ENCODE data around the gene ART4. TPM values are rescaled to one million over a fixed set of nuclear protein-coding genes. Genes with fewer than 3 reads are reported as not detected.

Gene ART4
- total RNA-seq, 2 experiments from 2014 or later, result not detected

GRCh38 chr12:14879222-14879933 lies 36.1 kb upstream of the ART4 start:
- ChIA-PET POLR2A (no interaction called here), CTCF (no interaction called here)
- Histone ChIP-seq H3K9me3 (ENCODE audit: control insufficient read depth in 1 of 2, insufficient read depth in 1 of 2, low read length in 2 of 2) (no peaks in the 10 kb centered on the region), H3K4me3 (ENCODE audit: low read length) (no peak overlapping the region), H3K4me1 (ENCODE audit: insufficient read depth, low read length) (peaks cover 1% of the 10 kb centered on the region), H3K27ac (ENCODE audit: low read depth in 1 of 2, low read length in 2 of 2) (no peak overlapping the region), H3K36me3 (ENCODE audit: insufficient read depth, low read length) (no peaks in the 10 kb centered on the region), H3K27me3 (ENCODE audit: control insufficient read depth in 1 of 2, insufficient read depth in 2 of 2, low read length in 2 of 2) (no peaks in the 10 kb centered on the region)
- Mint-ChIP-seq H3K4me1 (ENCODE audit: low read depth) (peaks cover 26% of the 10 kb centered on the region), H3K27me3 (no peaks in the 10 kb centered on the region), H3K27ac (no peak overlapping the region), H3K36me3 (ENCODE audit: low read depth) (no peaks in the 10 kb centered on the region), H3K9me3 (no peaks in the 10 kb centered on the region), H3K4me3 (no peak overlapping the region)
- no peak for ATAC-seq (ENCODE audit: poor library complexity)
- no peak for DNase-seq
- TF ChIP-seq, protein P1, sequence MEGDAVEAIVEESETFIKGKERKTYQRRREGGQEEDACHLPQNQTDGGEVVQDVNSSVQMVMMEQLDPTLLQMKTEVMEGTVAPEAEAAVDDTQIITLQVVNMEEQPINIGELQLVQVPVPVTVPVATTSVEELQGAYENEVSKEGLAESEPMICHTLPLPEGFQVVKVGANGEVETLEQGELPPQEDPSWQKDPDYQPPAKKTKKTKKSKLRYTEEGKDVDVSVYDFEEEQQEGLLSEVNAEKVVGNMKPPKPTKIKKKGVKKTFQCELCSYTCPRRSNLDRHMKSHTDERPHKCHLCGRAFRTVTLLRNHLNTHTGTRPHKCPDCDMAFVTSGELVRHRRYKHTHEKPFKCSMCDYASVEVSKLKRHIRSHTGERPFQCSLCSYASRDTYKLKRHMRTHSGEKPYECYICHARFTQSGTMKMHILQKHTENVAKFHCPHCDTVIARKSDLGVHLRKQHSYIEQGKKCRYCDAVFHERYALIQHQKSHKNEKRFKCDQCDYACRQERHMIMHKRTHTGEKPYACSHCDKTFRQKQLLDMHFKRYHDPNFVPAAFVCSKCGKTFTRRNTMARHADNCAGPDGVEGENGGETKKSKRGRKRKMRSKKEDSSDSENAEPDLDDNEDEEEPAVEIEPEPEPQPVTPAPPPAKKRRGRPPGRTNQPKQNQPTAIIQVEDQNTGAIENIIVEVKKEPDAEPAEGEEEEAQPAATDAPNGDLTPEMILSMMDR (IDR thresholded peaks at IDR 0.05), result no peak
- intact Hi-C loops (cut with DNase I, micrococcal nuclease), result no loop called here

DNA sequence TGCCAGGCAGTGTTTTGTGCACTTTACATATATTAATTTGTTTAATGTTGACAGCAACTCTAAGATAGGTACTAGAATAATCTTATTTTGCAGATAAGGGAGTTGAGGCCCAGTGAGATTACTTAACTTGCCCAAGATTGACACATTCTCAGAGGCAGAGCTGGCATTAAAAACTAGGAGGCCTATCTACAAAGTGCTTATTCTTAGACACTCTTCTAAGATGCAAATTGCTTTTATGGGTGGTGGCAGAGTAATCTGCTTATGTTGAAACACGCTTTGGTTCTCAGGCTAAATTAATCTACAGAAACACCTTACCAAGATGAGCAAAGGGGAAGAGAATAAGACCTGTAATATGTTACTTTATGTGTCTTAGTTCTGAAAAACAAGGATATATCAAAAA lies 35.2 kb upstream of the ART4 start:
- intact Hi-C loops (cut with DNase I, micrococcal nuclease), result no loop called here
- Mint-ChIP-seq H3K36me3 (ENCODE audit: low read depth) (no peaks in the 10 kb centered on the region), H3K4me3 (no peak overlapping the region), H3K27ac (no peak overlapping the region), H3K9me3 (no peaks in the 10 kb centered on the region), H3K4me1 (ENCODE audit: low read depth) (peaks cover 22% of the 10 kb centered on the region), H3K27me3 (no peaks in the 10 kb centered on the region)
- Histone ChIP-seq H3K9me3 (ENCODE audit: control insufficient read depth in 1 of 2, insufficient read depth in 1 of 2, low read length in 2 of 2) (no peaks in the 10 kb centered on the region), H3K27ac (ENCODE audit: low read depth in 1 of 2, low read length in 2 of 2) (no peak overlapping the region), H3K36me3 (ENCODE audit: insufficient read depth, low read length) (no peaks in the 10 kb centered on the region), H3K4me1 (ENCODE audit: insufficient read depth, low read length) (no peaks in the 10 kb centered on the region), H3K4me3 (ENCODE audit: low read length) (no peak overlapping the region), H3K27me3 (ENCODE audit: control insufficient read depth in 1 of 2, insufficient read depth in 2 of 2, low read length in 2 of 2) (no peaks in the 10 kb centered on the region)
- DNase-seq (no peak), ATAC-seq (ENCODE audit: poor library complexity) (no peak)
- ChIA-PET POLR2A (no interaction called here), CTCF (no interaction called here)
- TF ChIP-seq, protein P1 (IDR thresholded peaks at IDR 0.05), result no peak

GRCh38 chr12:14876833-14877232 lies 33.5 kb upstream of the ART4 start:
- H3K36me3 Mint-ChIP-seq (ENCODE audit: low read depth), result no peaks in the 10 kb centered on the region
- no peak overlapping the region for H3K4me3 Mint-ChIP-seq
- no peaks in the 10 kb centered on the region for H3K36me3 ChIP-seq (ENCODE audit: insufficient read depth, low read length)
- TF ChIP-seq, protein P1 (IDR thresholded peaks at IDR 0.05), result no peak
- no peaks in the 10 kb centered on the region for H3K27me3 Mint-ChIP-seq
- no peak for ATAC-seq (ENCODE audit: poor library complexity)
- H3K4me3 ChIP-seq (ENCODE audit: low read length), result no peak overlapping the region
- no peaks in the 10 kb centered on the region for H3K9me3 Mint-ChIP-seq
- peaks cover 15% of the 10 kb centered on the region for H3K4me1 Mint-ChIP-seq (ENCODE audit: low read depth)
- POLR2A ChIA-PET, result no interaction called here
- no peaks in the 10 kb centered on the region for H3K4me1 ChIP-seq (ENCODE audit: insufficient read depth, low read length)
- DNase-seq, result no peak
- H3K9me3 ChIP-seq (ENCODE audit: control insufficient read depth in 1 of 2, insufficient read depth in 1 of 2, low read length in 2 of 2), result no peaks in the 10 kb centered on the region
- CTCF ChIA-PET, result interaction anchor here (1.0 to 1.1 kb wide), 2 partner anchors 9 to 11 kb away, joined by 3 read pairs; no protein-coding TSS in a partner anchor
- no peaks in the 10 kb centered on the region for H3K27me3 ChIP-seq (ENCODE audit: control insufficient read depth in 1 of 2, insufficient read depth in 2 of 2, low read length in 2 of 2)
- no peak overlapping the region for H3K27ac ChIP-seq (ENCODE audit: low read depth in 1 of 2, low read length in 2 of 2)
- intact Hi-C loops (cut with DNase I, micrococcal nuclease), result no loop called here
- no peak overlapping the region for H3K27ac Mint-ChIP-seq
